ENCODE data around the gene AFF3.

AFF3 gene

GRCh38 chr2:100040906-100041305 is 101.5 kb downstream of the AFF3 start:
- DNase-seq = no peak

DNA sequence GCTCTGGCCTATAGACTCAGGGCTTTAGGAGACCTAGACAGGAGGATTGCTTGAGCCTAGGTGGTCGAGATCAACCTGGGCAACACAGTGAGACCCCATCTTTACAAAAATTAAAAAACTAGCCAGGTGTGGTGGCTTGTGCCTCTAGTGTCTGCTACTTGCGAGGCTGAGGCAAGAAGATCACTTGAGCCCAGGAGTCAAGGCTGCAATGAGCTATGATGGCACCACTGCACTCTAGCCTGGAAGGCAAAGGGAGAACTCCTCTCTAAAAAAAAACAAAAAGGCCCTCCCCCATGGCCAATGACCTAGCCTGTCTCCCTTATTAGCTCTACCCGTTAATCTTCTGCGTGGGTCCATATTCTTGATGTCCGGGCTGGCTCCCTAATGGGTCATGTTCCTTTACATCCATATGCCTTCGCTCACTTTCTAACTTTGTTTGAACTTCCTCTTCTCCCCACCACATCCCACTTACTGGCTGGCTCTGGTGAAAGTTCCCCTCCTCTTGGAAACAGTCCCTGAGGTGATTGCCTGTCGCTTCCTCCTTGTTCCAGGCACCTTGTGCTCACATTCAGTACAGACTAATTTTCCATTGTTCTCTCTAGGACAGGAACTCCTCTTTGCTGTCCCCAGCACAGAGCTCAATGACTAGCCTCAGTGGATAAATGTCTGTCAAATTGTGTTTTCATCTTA is 103.0 kb downstream of the AFF3 start:
- DNase-seq = no peak

- DNase-seq = no peak
Observed at GRCh38 chr2:100038011-100038410, 104.4 kb downstream of the AFF3 start.

GRCh38 chr2:100036793-100037192 is 105.6 kb downstream of the AFF3 start:
- DNase-seq = no peak

GRCh38 chr2:100036026-100036425 is 106.4 kb downstream of the AFF3 start:
- no peak for DNase-seq

GRCh38 chr2:100034431-100034830 is 108.0 kb downstream of the AFF3 start:
- DNase-seq = no peak

DNA sequence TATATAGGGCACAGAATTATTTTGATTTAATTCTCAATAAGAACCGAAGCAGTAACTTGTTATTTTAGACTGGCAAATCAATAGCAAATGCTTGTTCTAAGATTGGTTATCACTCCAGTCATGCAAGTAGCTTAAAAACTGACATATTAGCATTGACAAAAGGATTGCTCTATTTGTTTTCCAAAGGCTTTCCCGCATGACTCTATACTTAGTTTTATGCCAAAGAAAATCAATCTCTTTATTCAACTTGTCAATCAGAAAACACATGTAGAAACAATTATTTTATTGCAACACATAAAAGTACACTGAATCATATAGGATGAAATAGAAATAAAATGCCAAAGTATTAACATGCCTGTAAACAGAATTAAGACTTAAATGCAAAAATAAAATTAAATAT is 108.4 kb downstream of the AFF3 start:
- DNase-seq = no peak

- no peak for DNase-seq
Observed at GRCh38 chr2:100031604-100032003, 110.8 kb downstream of the AFF3 start.

- no peak for DNase-seq
Observed at GRCh38 chr2:100029460-100029859, 112.9 kb downstream of the AFF3 start.

GRCh38 chr2:100021791-100022340 is 120.5 kb downstream of the AFF3 start:
- no peak for DNase-seq

DNA sequence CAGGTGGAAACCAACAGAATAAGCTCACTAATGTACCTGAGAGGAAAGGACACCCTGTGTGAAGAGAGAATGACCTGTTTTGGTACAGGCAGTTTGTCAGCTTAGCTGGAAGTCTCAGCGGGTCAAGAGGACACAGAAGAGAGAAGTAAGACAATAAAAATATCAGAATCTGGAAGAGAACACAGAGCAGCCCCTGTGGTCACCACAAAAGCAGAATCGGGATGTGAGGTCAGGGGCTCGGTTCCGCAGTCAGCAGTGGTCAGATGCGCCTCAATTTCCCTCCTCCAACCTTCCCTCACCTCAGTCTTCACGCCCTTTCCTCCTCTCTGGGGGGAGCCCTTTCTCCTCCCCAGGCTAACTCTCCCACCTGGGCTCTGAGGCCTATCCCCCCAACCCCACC is 122.9 kb downstream of the AFF3 start:
- no peak for DNase-seq

DNA sequence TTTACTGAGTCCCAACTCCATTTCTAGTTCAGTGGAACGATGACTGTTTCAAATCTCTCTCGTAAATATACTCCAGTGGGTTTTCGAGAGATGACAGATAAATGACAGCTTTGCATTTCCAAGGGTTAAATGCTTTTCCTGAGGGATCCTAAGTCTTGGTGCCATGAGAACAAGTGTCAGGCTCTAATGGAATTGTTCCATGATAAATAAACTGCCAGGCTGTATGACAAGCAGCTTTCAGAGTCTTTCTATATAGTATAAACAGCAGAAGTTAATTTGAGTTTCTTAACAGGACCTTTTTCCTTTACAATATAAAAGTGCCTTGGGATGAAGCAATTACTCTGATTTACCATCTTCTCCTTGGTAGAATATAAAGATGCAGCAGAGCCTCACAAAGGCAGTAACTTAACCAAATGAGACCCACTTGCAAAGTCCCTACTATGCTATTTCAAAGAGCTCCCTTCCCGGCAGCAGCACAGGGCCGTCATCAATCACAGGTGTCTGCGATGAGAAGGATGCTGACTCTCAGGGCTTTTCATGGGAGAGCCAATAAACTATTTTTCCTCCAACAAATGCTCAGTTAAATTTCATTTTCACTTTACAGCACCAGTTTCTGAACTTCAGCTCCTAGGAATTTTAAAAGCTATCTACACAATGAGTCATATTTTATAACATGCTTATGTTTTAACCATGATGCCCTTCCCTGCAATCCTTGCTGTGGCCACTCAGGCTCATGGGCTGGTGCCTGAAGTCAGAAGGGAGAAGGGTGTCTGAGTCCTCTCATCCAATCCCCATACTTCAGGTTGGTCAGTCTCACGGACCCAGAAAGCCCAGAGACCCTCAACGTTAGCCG is 123.8 kb downstream of the AFF3 start:
- DNase-seq = no peak

- DNase-seq = no peak
Observed at GRCh38 chr2:100017633-100018032, 124.8 kb downstream of the AFF3 start.

- no peak for DNase-seq
Observed at GRCh38 chr2:100016756-100017155, 125.6 kb downstream of the AFF3 start.

DNA sequence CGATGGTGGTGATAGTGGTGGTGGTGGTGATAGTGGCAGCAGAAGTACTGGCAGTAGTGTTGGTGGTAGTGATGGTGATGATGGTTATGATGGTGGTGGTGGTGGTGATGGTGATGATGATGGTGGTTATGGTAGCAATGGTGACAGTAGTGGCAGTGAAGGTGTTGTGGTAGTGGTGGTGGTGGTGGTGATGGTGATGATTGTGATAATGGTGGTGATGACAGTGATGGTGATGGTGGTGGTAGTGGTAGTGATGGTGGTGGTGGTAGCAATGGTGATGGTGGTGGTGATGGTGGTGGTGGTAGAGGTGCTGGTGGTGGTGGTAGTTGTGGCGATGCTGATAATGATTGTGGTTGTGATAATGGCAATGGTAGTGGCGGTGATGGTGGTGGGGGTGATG is 126.5 kb downstream of the AFF3 start:
- no peak for DNase-seq

- no peak for DNase-seq
Observed at GRCh38 chr2:100013892-100014677, 128.3 kb downstream of the AFF3 start.

DNA sequence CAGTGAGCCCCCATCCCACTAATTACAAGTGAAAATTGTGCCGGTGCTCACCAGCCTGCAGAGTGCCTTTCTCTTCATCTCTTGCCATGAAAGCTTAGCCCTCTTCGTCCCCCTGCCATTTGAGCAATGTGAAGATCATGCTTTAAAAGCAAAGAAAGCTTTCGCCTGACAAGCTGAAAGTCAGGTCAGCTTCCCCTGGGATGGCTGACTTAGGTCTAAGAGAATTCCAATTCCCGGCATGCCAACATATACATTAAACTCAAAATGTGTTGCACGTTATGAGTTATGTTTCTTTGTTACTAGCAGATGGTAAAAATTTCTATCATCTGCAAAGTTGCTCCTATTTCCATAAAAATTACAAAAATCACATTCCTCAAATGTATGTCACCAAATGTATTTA is 129.8 kb downstream of the AFF3 start:
- DNase-seq = no peak

GRCh38 chr2:100011272-100011731 is 131.1 kb downstream of the AFF3 start:
- no peak for DNase-seq

- no peak for DNase-seq
Observed at GRCh38 chr2:100010606-100011005, 131.8 kb downstream of the AFF3 start.

- DNase-seq = no peak
Observed at GRCh38 chr2:100009743-100010142, 132.6 kb downstream of the AFF3 start.

- no peak for DNase-seq
Observed at GRCh38 chr2:100008956-100009355, 133.4 kb downstream of the AFF3 start.

- no peak for DNase-seq
Observed at GRCh38 chr2:100006516-100006915, 135.9 kb downstream of the AFF3 start.

GRCh38 chr2:100004959-100005387 is 137.4 kb downstream of the AFF3 start:
- DNase-seq = no peak
